GM18505 (cell line): Measurements from ENCODE around the gene NBEAL1.
"Not testable (repeated sequence)": the region's sequence is repeated elsewhere in the genome, so short reads cannot be mapped to it uniquely, and the experiment has no call there.

ENCODE experiments used
- ATAC-seq: cut with Tn5 transposase; IDR thresholded peaks from one replicate; pipeline ENCODE4 v1.9.1; 2021; ENCODE audit not compliant: unreplicated experiment
- POLR2A ChIP-seq: IDR thresholded peaks from 4 replicates; pipeline ENCODE4 v1.6.1; 2011; ENCODE audit warnings: borderline replicate concordance; ENCODE audit not compliant: insufficient read depth, insufficient read length; ENCODE audit errors: extremely low read depth

NBEAL1 gene

GRCh38 chr2:203175371-203175770 is 160.7 kb downstream of the NBEAL1 start:
- TF ChIP-seq POLR2A: no peak
- no peak for ATAC-seq

- no peak for TF ChIP-seq POLR2A
- ATAC-seq: no peak
Observed at GRCh38 chr2:203177361-203177760, 162.7 kb downstream of the NBEAL1 start.

- ATAC-seq: no peak
- TF ChIP-seq POLR2A: no peak
Observed at GRCh38 chr2:203185864-203186263, 171.2 kb downstream of the NBEAL1 start.

- ATAC-seq: not testable (repeated sequence)
Observed at GRCh38 chr2:203190547-203190946, 175.9 kb downstream of the NBEAL1 start.

GRCh38 chr2:203191026-203191425 is 176.4 kb downstream of the NBEAL1 start:
- not testable (repeated sequence) for ATAC-seq

- no peak for TF ChIP-seq POLR2A
Observed at GRCh38 chr2:203191961-203192360, 177.3 kb downstream of the NBEAL1 start.

GRCh38 chr2:203195331-203196036 is 180.8 kb downstream of the NBEAL1 start:
- no peak for ATAC-seq
- no peak for TF ChIP-seq POLR2A

More at GRCh38 chr2:203191961-203192360, 177.3 kb downstream of the NBEAL1 start:
- ATAC-seq: no peak

- no peak for TF ChIP-seq POLR2A
- ATAC-seq: no peak
Observed at GRCh38 chr2:203200866-203201265, 186.2 kb downstream of the NBEAL1 start.

GRCh38 chr2:203201426-203201825 is 186.8 kb downstream of the NBEAL1 start:
- ATAC-seq: no peak
- no peak for TF ChIP-seq POLR2A

GRCh38 chr2:203209538-203209937 is 194.9 kb downstream of the NBEAL1 start:
- no peak for ATAC-seq
- TF ChIP-seq POLR2A: no peak

GRCh38 chr2:203225423-203226039 is 210.9 kb downstream of the NBEAL1 start:
- TF ChIP-seq POLR2A: no peak
- ATAC-seq: no peak

- not testable (repeated sequence) for ATAC-seq
Observed at GRCh38 chr2:203229674-203230073, 215.0 kb downstream of the NBEAL1 start.

GRCh38 chr2:203237346-203238238 is 222.9 kb downstream of the NBEAL1 start:
- ATAC-seq: no peak
- no peak for TF ChIP-seq POLR2A

GRCh38 chr2:203238292-203238703 is 223.6 kb downstream of the NBEAL1 start:
- no peak for ATAC-seq
- no peak for TF ChIP-seq POLR2A
